OCI-LY7 (cell line): Measurements from ENCODE around the gene OR4Q3. TPM values are rescaled to one million over a fixed set of nuclear protein-coding genes. Genes with fewer than 3 reads are reported as not detected.
"Not testable (repeated sequence)": the region's sequence is repeated elsewhere in the genome, so short reads cannot be mapped to it uniquely, and the experiment has no call there.

Experiments used
- BruUV-seq: library from RNA; stranded (reverse); fragments of 400-500 nt; replicated peaks from 2 replicates; lab custom pipeline; 2021; lab: Mats Ljungman, UMichigan
- CTCF ChIA-PET: fragments of 300-600 bp; sonication (Branson Sonifier 250); formaldehyde crosslinking; loops from one replicate; lab custom pipeline; 2022; ENCODE audit warnings: antibody characterized with exemption; ENCODE audit not compliant: unreplicated experiment; lab: Charles Lee
- POLR2A ChIA-PET: fragments of 300-600 bp; sonication (Branson Sonifier 250); formaldehyde crosslinking; loops from one replicate; lab custom pipeline; 2022; ENCODE audit warnings: antibody characterized with exemption; lab: Charles Lee
- DNase-seq: peaks from one replicate; pipeline ENCODE4 v3.0.0-alpha.2; 2015; ENCODE audit warnings: low spot score
- H2AFZ ChIP-seq: fragments of 200-600 bp; sonication (generic), shearing (Covaris generic); 2 replicates; pipeline ENCODE4 v1.6.1; 2014; ENCODE audit warnings: mild to moderate bottlenecking, antibody characterized with exemption, low read length, moderate library complexity
- H3K27ac ChIP-seq: fragments of 200-600 bp; sonication (generic); 2 replicates; pipeline ENCODE4 v1.5.1; 2014; ENCODE audit warnings: mixed run types, low read depth, mild to moderate bottlenecking, moderate library complexity, low read length, inconsistent platforms; ENCODE audit not compliant: poor library complexity, severe bottlenecking
- H3K36me3 ChIP-seq: fragments of 200-600 bp; sonication (generic); 2 replicates; pipeline ENCODE4 v1.6.1; 2014; ENCODE audit warnings: mild to moderate bottlenecking, antibody characterized with exemption, low read length, moderate library complexity, mixed read lengths; ENCODE audit not compliant: insufficient read depth
- H3K4me1 ChIP-seq: fragments of 200-600 bp; sonication (generic); 2 replicates; pipeline ENCODE4 v1.5.1; 2014; ENCODE audit warnings: mild to moderate bottlenecking, low read length; ENCODE audit not compliant: insufficient read depth, poor library complexity, severe bottlenecking
- H3K4me2 ChIP-seq: fragments of 200-600 bp; sonication (generic); 2 replicates; pipeline ENCODE4 v1.6.1; 2014; ENCODE audit warnings: mild to moderate bottlenecking, low read length
- H3K4me3 ChIP-seq: fragments of 200-600 bp; sonication (generic); 2 replicates; pipeline ENCODE4 v1.5.1; 2014; ENCODE audit warnings: mild to moderate bottlenecking, low read depth, low read length; ENCODE audit not compliant: poor library complexity, severe bottlenecking
- H3K79me2 ChIP-seq: fragments of 200-600 bp; sonication (generic); 2 replicates; pipeline ENCODE4 v1.6.1; 2016; ENCODE audit warnings: low read depth, mild to moderate bottlenecking, low read length, moderate library complexity, mixed read lengths; ENCODE audit not compliant: insufficient read depth
- H3K9me2 ChIP-seq: fragments of 200-600 bp; sonication (generic); 2 replicates; pipeline ENCODE4 v1.6.1; 2016; ENCODE audit warnings: mild to moderate bottlenecking, low read length, mixed read lengths; ENCODE audit not compliant: insufficient read depth
- H3K9me3 ChIP-seq: fragments of 200-600 bp; sonication (generic); 2 replicates; pipeline ENCODE4 v1.6.1; 2014; ENCODE audit warnings: mild to moderate bottlenecking, mixed run types, low read length, mixed read lengths
- H4K20me1 ChIP-seq: fragments of 200-600 bp; sonication (generic); 2 replicates; pipeline ENCODE4 v1.6.1; 2014; ENCODE audit warnings: mild to moderate bottlenecking, antibody characterized with exemption, low read length, moderate library complexity, mixed read lengths; ENCODE audit not compliant: insufficient read depth
- intact Hi-C: fragments of 100-400 bp; cut with micrococcal nuclease; formaldehyde crosslinking; loops from one replicate; pipeline ENCODE4 v1.10.0; 2022; ENCODE audit not compliant: unreplicated experiment
- small RNA-seq: library from RNA; depleted of rRNA; stranded (forward); fragments of <200 nt; gene quantifications from one replicate; pipeline ENCODE3, GENCODE V24; 2014
- total RNA-seq, 2 experiments: library from RNA; depleted of rRNA in 1 of 2; stranded (reverse); fragments of >200 nt in 1 of 2; shearing (Covaris generic) in 1 of 2; gene quantifications; 2 replicates each; pipeline ENCODE4 v1.2.3, GENCODE V29; 2014 to 2022

OR4Q3 gene
- total RNA-seq, 2 experiments from 2014 or later = not detected

- H3K9me2 ChIP-seq, H3K27ac ChIP-seq, H3K4me3 ChIP-seq, intact Hi-C loops, H2AFZ ChIP-seq, H4K20me1 ChIP-seq, H3K9me3 ChIP-seq, H3K36me3 ChIP-seq, BruUV-seq, DNase-seq, H3K79me2 ChIP-seq, POLR2A ChIA-PET, H3K4me2 ChIP-seq, H3K4me1 ChIP-seq, CTCF ChIA-PET: not testable (repeated sequence)
Measured at GRCh38 chr14:19796520-19797108, 53.2 kb downstream of the OR4Q3 start.

Small RNA genes lying within 50 kb of the gene (small RNA-seq; reads per million reads assigned to genes)
- not detected for gene AL512310.1

Other genes with a start within 250 kb of the OR4Q3 start
- gene OR11H2, start 29.7 kb upstream of the OR4Q3 start, total RNA-seq (2014; rRNA removed; shearing (Covaris generic)) = not detected in 2 replicates
- gene OR11H2, start 29.7 kb upstream of the OR4Q3 start, total RNA-seq (2022) = not detected in 2 replicates
- gene OR4M1, start 29.9 kb downstream of the OR4Q3 start, total RNA-seq (2014; rRNA removed; shearing (Covaris generic)) = not detected in 2 replicates
- not detected in 2 replicates for gene OR4M1, start 29.9 kb downstream of the OR4Q3 start, total RNA-seq (2022)
- not detected in 2 replicates for gene OR4N2, start 60.2 kb downstream of the OR4Q3 start, total RNA-seq (2014; rRNA removed; shearing (Covaris generic))
- gene OR4N2, start 60.2 kb downstream of the OR4Q3 start, total RNA-seq (2022) = not detected in 2 replicates
- not detected in 2 replicates for gene OR4K2, start 131.6 kb downstream of the OR4Q3 start, total RNA-seq (2014; rRNA removed; shearing (Covaris generic))
- gene OR4K2, start 131.6 kb downstream of the OR4Q3 start, total RNA-seq (2022) = not detected in 2 replicates
- not detected in 2 replicates for gene OR4K5, start 177.0 kb downstream of the OR4Q3 start, total RNA-seq (2014; rRNA removed; shearing (Covaris generic))
- gene OR4K5, start 177.0 kb downstream of the OR4Q3 start, total RNA-seq (2022) = not detected in 2 replicates
- 0.38 TPM in 1 of 2 replicates, not detected in the other for gene OR4K1, start 187.3 kb downstream of the OR4Q3 start, total RNA-seq (2014; rRNA removed; shearing (Covaris generic))
- not detected in 2 replicates for gene OR4K1, start 187.3 kb downstream of the OR4Q3 start, total RNA-seq (2022)
- not detected in 2 replicates for gene OR4K15, start 232.0 kb downstream of the OR4Q3 start, total RNA-seq (2014; rRNA removed; shearing (Covaris generic))
- gene OR4K15, start 232.0 kb downstream of the OR4Q3 start, total RNA-seq (2022) = not detected in 2 replicates